ENCODE measurements around the gene FYN.
A peak's percentile ranks its signal among the peaks of the same experiment; 100 is the strongest.

The FYN gene

GRCh38 chr6:111875741-111876140, 2.5 kb upstream of the FYN start:
- FAIRE-seq (no peak), DNase-seq (ENCODE audit: insufficient read length) (no peak)

GRCh38 chr6:111874025-111874415, 768 bp upstream of the FYN start:
- no peak for DNase-seq (ENCODE audit: insufficient read length)
- no peak for FAIRE-seq
- no peak for TF ChIP-seq TAF1 (IDR thresholded peaks at IDR 0.05; ENCODE audit: borderline replicate concordance, low read depth, low read length)
- TF ChIP-seq POLR2AphosphoS5 (IDR thresholded peaks at IDR 0.05; ENCODE audit: low read depth, low read length): no peak
- TF ChIP-seq POLR2A (IDR thresholded peaks at IDR 0.05; ENCODE audit: low read depth, low read length): no peak

More at GRCh38 chr6:111875741-111876140, 2.5 kb upstream of the FYN start:
- TF ChIP-seq POLR2AphosphoS5 (IDR thresholded peaks at IDR 0.05; ENCODE audit: low read depth, low read length) (no peak), POLR2A (IDR thresholded peaks at IDR 0.05; ENCODE audit: low read depth, low read length) (no peak), TAF1 (IDR thresholded peaks at IDR 0.05; ENCODE audit: borderline replicate concordance, low read depth, low read length) (no peak)

- no peak for TF ChIP-seq POLR2A (IDR thresholded peaks at IDR 0.05; ENCODE audit: low read depth, low read length)
- TF ChIP-seq POLR2AphosphoS5 (IDR thresholded peaks at IDR 0.05; ENCODE audit: low read depth, low read length): no peak
- no peak for TF ChIP-seq TAF1 (IDR thresholded peaks at IDR 0.05; ENCODE audit: borderline replicate concordance, low read depth, low read length)
- FAIRE-seq (peak; percentile 77), DNase-seq (ENCODE audit: insufficient read length) (no peak)
These were observed 663 bp downstream of the FYN start for GRCh38 chr6:111872401-111873177.

- DNase-seq (ENCODE audit: insufficient read length) (no peak), FAIRE-seq (no peak)
- TF ChIP-seq POLR2AphosphoS5 (IDR thresholded peaks at IDR 0.05; ENCODE audit: low read depth, low read length) (no peak), TAF1 (IDR thresholded peaks at IDR 0.05; ENCODE audit: borderline replicate concordance, low read depth, low read length) (no peak), POLR2A (IDR thresholded peaks at IDR 0.05; ENCODE audit: low read depth, low read length) (no peak)
These were observed 1.4 kb downstream of the FYN start for GRCh38 chr6:111871725-111872400.

- no peak for DNase-seq (ENCODE audit: insufficient read length)
- no peak for FAIRE-seq
- no peak for TF ChIP-seq POLR2AphosphoS5 (IDR thresholded peaks at IDR 0.05; ENCODE audit: low read depth, low read length)
- TF ChIP-seq TAF1 (IDR thresholded peaks at IDR 0.05; ENCODE audit: borderline replicate concordance, low read depth, low read length): no peak
- TF ChIP-seq POLR2A (IDR thresholded peaks at IDR 0.05; ENCODE audit: low read depth, low read length): no peak
These were observed 2.0 kb downstream of the FYN start for GRCh38 chr6:111871207-111871606.

- FAIRE-seq: no peak
- no peak for DNase-seq (ENCODE audit: insufficient read length)
- TF ChIP-seq POLR2A (IDR thresholded peaks at IDR 0.05; ENCODE audit: low read depth, low read length) (no peak), POLR2AphosphoS5 (IDR thresholded peaks at IDR 0.05; ENCODE audit: low read depth, low read length) (no peak), TAF1 (IDR thresholded peaks at IDR 0.05; ENCODE audit: borderline replicate concordance, low read depth, low read length) (no peak)
These were observed 2.5 kb downstream of the FYN start for GRCh38 chr6:111870742-111871064.

- no peak for DNase-seq (ENCODE audit: insufficient read length)
- FAIRE-seq: no peak
- TF ChIP-seq POLR2A (IDR thresholded peaks at IDR 0.05; ENCODE audit: low read depth, low read length): no peak
- TF ChIP-seq POLR2AphosphoS5 (IDR thresholded peaks at IDR 0.05; ENCODE audit: low read depth, low read length): no peak
- no peak for TF ChIP-seq TAF1 (IDR thresholded peaks at IDR 0.05; ENCODE audit: borderline replicate concordance, low read depth, low read length)
These were observed 3.1 kb downstream of the FYN start for GRCh38 chr6:111870051-111870741.

- no peak for TF ChIP-seq POLR2AphosphoS5 (IDR thresholded peaks at IDR 0.05; ENCODE audit: low read depth, low read length)
- no peak for TF ChIP-seq POLR2A (IDR thresholded peaks at IDR 0.05; ENCODE audit: low read depth, low read length)
- no peak for TF ChIP-seq TAF1 (IDR thresholded peaks at IDR 0.05; ENCODE audit: borderline replicate concordance, low read depth, low read length)
- FAIRE-seq (no peak), DNase-seq (ENCODE audit: insufficient read length) (no peak)
These were observed 6.4 kb downstream of the FYN start for GRCh38 chr6:111866857-111867256.

- FAIRE-seq: no peak
- no peak for DNase-seq (ENCODE audit: insufficient read length)
- TF ChIP-seq POLR2AphosphoS5 (IDR thresholded peaks at IDR 0.05; ENCODE audit: low read depth, low read length): no peak
- TF ChIP-seq TAF1 (IDR thresholded peaks at IDR 0.05; ENCODE audit: borderline replicate concordance, low read depth, low read length): no peak
- TF ChIP-seq POLR2A (IDR thresholded peaks at IDR 0.05; ENCODE audit: low read depth, low read length): no peak
These were observed 7.2 kb downstream of the FYN start for GRCh38 chr6:111865909-111866546.

- DNase-seq (ENCODE audit: insufficient read length) (no peak), FAIRE-seq (peak; percentile 53)
- no peak for TF ChIP-seq POLR2AphosphoS5 (IDR thresholded peaks at IDR 0.05; ENCODE audit: low read depth, low read length)
- TF ChIP-seq TAF1 (IDR thresholded peaks at IDR 0.05; ENCODE audit: borderline replicate concordance, low read depth, low read length): no peak
- TF ChIP-seq POLR2A (IDR thresholded peaks at IDR 0.05; ENCODE audit: low read depth, low read length): no peak
These were observed 8.1 kb downstream of the FYN start for GRCh38 chr6:111865049-111865585.
